Hepatic stellate cell (primary cell): ENCODE data around the gene DHTKD1.
"Not testable (repeated sequence)": the region's sequence is repeated elsewhere in the genome, so short reads cannot be mapped to it uniquely, and the experiment has no call there.

Source experiments
- DNase-seq: peaks from one replicate; pipeline ENCODE4 v3.0.0; 2011; ENCODE audit warnings: low spot score

The DHTKD1 gene

GRCh38 chr10:12062754-12063482, 5.8 kb upstream of the DHTKD1 start:
- no peak for DNase-seq

- no peak for DNase-seq
Observed at GRCh38 chr10:12063483-12063818, 5.3 kb upstream of the DHTKD1 start.

DNA sequence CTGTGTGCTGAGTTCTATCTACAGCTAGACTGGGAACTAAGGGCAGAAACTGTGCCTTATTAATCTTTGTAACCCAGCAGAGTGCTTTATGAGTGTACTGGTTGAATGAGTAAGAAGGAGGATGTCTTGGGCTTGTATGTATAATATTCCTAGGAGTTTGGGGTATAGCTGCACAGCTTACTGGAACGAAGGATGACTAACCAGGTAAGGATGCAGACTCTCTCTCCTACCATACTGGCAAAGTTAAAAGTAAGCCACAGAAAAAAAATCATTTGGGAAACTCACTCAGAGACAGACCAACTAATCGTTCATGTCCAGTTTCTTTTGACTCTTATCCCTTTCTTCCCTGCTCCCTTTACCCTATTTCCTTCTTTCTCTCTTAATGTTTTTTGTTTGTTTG, 1.4 kb upstream of the DHTKD1 start:
- DNase-seq, result peak; percentile 79

DNA sequence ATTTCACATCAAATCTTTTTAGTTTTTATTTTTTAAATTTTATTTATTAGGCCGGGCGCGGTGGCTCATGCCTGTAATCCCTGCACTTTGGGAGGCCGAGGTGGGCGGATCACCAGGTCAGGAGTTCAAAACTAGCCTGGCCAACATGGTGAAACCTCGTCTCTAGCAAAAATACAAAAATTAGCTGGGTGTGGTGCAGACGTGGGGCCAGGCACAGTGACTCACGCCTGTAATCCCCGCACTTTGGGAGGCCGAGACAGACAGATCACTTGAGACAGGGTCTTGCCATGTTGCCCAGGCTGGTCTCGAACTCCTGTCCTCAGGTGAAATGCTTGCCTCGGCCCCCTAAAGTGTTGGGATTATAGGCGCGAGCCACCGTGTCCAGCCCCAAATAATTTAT, 2.7 kb downstream of the DHTKD1 start:
- not testable (repeated sequence) for DNase-seq

DNA sequence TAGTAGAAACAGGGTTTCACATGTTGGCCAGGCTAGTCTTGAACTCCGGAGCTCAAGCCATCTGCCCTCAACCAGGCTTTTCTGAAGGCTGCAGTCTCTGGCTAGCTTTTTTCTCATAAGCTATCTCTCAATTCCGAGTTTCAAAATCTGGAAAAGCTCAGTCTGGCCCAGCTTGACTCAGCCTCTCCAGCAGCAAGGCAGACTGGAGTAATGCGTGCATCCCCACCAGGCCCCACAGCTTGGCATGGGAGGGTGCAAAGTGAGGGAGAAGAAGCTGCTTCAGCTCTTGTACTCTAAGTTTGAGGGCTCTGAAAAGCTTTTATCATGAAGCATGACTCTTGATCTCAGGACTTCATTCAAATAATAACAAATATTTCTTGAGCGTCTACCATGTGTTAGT, 4.8 kb downstream of the DHTKD1 start:
- no peak for DNase-seq

DNA sequence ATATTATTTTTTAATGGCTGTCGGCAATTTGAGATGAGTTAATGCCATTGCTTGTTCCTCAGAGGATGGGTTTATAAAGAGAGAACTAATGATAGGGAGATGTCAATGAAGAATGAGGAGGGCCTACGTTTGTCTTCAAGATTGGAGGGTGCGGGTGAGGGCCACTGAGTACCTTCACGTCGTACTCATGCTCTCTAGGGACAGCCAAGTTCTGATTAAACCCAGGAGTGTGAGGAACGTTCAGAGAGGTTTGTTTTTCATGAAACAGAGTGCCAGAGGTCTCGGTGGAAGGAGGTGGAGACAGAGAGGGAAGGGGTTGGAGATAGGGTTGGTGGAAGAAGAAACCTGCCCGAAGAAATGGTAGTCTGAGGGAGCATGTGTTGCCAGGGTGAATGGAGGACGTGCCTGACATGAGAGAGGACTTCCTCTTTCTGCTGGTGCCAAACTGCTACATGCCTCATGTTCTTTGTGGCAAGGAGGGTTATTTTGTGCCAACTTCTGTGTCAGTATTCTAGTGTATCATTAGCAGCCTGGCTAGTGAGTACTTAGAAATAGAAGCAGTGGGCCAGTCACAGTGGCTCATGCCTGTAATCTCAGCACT, 8.9 kb downstream of the DHTKD1 start:
- no peak for DNase-seq

DNA sequence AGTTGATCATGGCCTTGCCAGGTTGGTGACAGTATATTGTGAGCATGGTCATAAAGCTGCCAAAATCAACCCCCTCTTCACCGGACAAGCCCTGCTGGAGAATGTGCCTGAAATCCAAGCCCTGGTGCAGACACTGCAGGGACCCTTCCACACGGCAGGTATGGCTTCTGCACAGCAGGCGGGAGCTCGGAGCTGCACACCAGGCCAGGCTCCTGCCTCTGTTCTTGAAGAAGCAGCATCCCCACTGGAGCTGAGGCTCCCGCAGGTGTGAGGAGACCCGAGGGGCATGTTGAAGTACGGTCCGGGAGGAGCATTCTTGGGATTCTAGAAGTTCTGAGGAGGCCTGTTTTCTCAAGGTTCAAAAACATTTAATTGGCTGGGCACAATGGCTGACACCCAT, 12.7 kb downstream of the DHTKD1 start:
- DNase-seq, result no peak

GRCh38 chr10:12081879-12082557, 13.3 kb downstream of the DHTKD1 start:
- peak; percentile 18 for DNase-seq

- DNase-seq, result no peak
Observed at GRCh38 chr10:12088919-12089318, 20.2 kb downstream of the DHTKD1 start.

GRCh38 chr10:12091421-12091820, 22.7 kb downstream of the DHTKD1 start:
- DNase-seq, result no peak

DNA sequence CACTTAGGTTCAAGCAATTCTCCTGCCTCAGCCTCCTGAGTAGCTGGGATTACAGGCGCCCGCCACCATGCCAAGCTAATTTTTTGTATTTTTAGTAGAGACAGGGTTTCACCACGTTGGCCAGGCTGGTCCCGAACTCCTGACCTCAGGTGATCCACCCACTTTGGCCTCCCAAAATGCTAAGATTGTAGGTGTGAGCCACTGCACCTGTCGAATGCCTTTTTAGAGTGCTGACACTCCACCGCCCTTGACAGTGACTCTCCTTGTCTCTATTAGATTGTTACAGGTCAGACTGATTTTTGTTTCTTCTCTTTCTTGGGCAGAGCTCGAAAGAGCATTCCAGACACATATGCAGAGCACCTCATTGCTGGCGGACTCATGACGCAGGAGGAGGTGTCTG, 28.6 kb downstream of the DHTKD1 start:
- not testable (repeated sequence) for DNase-seq

- no peak for DNase-seq
Observed at GRCh38 chr10:12097791-12098190, 29.0 kb downstream of the DHTKD1 start.

- no peak for DNase-seq
Observed at GRCh38 chr10:12098966-12099365, 30.2 kb downstream of the DHTKD1 start.

GRCh38 chr10:12103802-12104201, 35.0 kb downstream of the DHTKD1 start:
- DNase-seq, result no peak

- no peak for DNase-seq
Observed at GRCh38 chr10:12107781-12108180, 39.0 kb downstream of the DHTKD1 start.

- no peak for DNase-seq
Observed at GRCh38 chr10:12109286-12109685, 40.5 kb downstream of the DHTKD1 start.

GRCh38 chr10:12111528-12111927, 42.8 kb downstream of the DHTKD1 start:
- no peak for DNase-seq

DNA sequence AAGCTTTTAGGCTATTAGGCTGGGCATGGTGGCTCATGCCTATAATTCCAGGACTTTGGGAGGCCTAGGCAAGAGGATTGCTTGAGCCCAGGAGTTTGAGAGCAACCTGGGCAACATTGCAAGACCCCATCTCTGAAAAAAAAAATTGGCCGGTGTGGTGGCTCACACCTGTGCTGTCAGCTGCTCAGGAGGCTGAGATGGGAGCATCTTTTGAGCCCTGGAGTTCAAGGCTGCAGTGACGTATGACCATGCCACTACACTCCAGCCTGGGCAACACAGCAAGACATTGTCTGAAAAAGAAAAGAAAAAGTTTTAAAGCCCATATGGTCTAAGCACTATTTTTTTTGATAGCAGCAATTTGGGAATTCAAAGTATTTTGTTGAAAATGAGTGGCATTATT, 44.9 kb downstream of the DHTKD1 start:
- no peak for DNase-seq

DNA sequence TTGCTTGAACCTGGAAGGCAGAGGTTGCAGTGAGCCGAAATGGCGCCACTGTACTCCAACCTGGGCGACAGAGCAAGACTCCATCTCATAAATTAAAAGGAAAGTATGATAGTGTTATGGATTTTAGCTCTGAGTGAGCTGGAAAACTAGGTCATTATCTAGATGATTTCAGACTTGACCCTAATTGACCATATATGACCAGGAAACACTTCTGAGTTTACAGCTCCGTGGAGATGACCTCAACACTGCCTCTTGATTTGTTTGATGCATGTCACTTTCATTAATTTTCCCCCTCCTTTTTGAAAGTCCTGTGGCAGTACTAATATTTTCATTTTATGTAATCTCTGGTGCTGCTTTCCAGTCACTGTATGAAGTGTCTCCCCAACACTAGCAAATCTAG, 52.9 kb downstream of the DHTKD1 start:
- no peak for DNase-seq

- peak; percentile 99 for DNase-seq
Observed at GRCh38 chr10:12129222-12130111, 60.7 kb downstream of the DHTKD1 start, which contains the start of gene SEC61A2. Gene SEC61A2 (plus strand): TSS chr10:12129677. CDS start chr10:12129788, 111 bp downstream.

DNA sequence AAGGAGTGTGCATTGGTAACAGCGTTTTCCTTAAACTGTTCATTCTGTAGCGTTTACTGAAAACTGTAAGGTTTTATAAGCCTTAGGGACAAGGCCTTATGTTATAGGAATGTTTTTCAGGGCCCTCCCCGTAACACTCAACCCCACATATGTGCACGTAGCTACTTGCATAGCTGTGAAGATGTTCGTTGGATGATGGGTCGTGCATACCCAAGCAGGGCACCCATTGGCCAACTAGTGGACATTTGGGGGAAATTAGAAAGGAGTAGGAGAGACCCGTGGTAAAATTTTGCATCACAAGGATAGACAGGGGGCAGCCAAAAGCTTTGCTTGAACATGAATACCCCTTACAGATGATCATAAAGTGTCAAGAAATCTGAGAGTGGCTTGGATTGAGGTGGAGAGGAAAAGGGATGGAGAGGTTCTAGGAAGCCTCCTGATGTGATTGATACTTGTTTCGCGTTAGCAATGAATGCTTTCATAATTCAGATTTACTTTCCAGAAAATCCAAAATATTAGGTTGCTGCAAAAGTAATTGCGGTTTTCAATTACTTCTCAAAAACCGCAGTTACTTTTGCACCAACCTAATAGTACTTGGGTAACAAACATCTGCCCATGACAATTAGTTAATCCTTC, 61.6 kb downstream of the DHTKD1 start:
- DNase-seq, result peak; percentile 77

- DNase-seq, result no peak
Observed at GRCh38 chr10:12135631-12136030, 66.9 kb downstream of the DHTKD1 start.
